ENCODE results near the gene EEF1AKMT4. TPM values are rescaled to one million over a fixed set of nuclear protein-coding genes. Genes with fewer than 3 reads are reported as not detected.

The EEF1AKMT4 gene
- total and polyA plus RNA-seq, 2 experiments from 2014 or later: 4.3 to 10.6 TPM

- Histone ChIP-seq H3K4me1 (ENCODE audit: low read depth) (no peaks in the 10 kb centered on the region), H3K4me3 (no peak overlapping the region), H3K27me3 (peaks cover 36% of the 10 kb centered on the region), H3K27ac (no peak overlapping the region), H3K36me3 (peaks cover 11% of the 10 kb centered on the region), H3K9me3 (ENCODE audit: low read depth) (no peaks in the 10 kb centered on the region)
- no peak for DNase-seq (ENCODE audit: low read depth in 1 of 2, low spot score in 1 of 2)
- no peak for TF ChIP-seq CTCF (IDR thresholded peaks at IDR 0.05; ENCODE audit: low read depth, low read length)
These were observed 7.2 kb upstream of the EEF1AKMT4 start for GRCh38 chr3:184242297-184242685.

- H3K4me3 ChIP-seq: peak within 1 kb of the TSS; percentile 92
- no peaks in the 10 kb centered on the region for H3K4me1 ChIP-seq (ENCODE audit: low read depth)
- peak; percentile 92 to 95 for DNase-seq (ENCODE audit: low read depth in 1 of 2, low spot score in 1 of 2)
- no peaks in the 10 kb centered on the region for H3K9me3 ChIP-seq (ENCODE audit: low read depth)
- H3K36me3 ChIP-seq: peaks cover 6% of the 10 kb centered on the region
- H3K27ac ChIP-seq: peak within 1 kb of the TSS; percentile 88
- TF ChIP-seq CTCF (IDR thresholded peaks at IDR 0.05; ENCODE audit: low read depth, low read length): no peak
- no peaks in the 10 kb centered on the region for H3K27me3 ChIP-seq
These were observed 739 bp upstream of the EEF1AKMT4 start, which contains the start of gene ALG3 for GRCh38 chr3:184248454-184249411. ALG3 (minus strand) TSS chr3:184248962; CDS start chr3:184248940, 22 bp downstream.

- no peaks in the 10 kb centered on the region for H3K4me1 ChIP-seq (ENCODE audit: low read depth)
- no peaks in the 10 kb centered on the region for H3K27me3 ChIP-seq
- no peaks in the 10 kb centered on the region for H3K9me3 ChIP-seq (ENCODE audit: low read depth)
- TF ChIP-seq CTCF (IDR thresholded peaks at IDR 0.05; ENCODE audit: low read depth, low read length): peak; percentile 99
- peak overlapping the region; percentile 92 for H3K4me3 ChIP-seq
- DNase-seq (ENCODE audit: low read depth in 1 of 2, low spot score in 1 of 2): peak; percentile 90 to 92
- peak overlapping the region; percentile 1 for H3K27ac ChIP-seq
- no peaks in the 10 kb centered on the region for H3K36me3 ChIP-seq
These were observed 826 bp downstream of the EEF1AKMT4 start for GRCh38 chr3:184250167-184250828.

- TF ChIP-seq CTCF (IDR thresholded peaks at IDR 0.05; ENCODE audit: low read depth, low read length): no peak
- no peak overlapping the region for H3K4me3 ChIP-seq
These were observed 6.0 kb downstream of the EEF1AKMT4 start for GRCh38 chr3:184255291-184256039.

More at GRCh38 chr3:184255291-184256039, 6.0 kb downstream of the EEF1AKMT4 start:
- no peak for DNase-seq (ENCODE audit: low read depth in 1 of 2, low spot score in 1 of 2)
- Histone ChIP-seq H3K27me3 (peaks cover 36% of the 10 kb centered on the region), H3K36me3 (no peaks in the 10 kb centered on the region), H3K4me1 (ENCODE audit: low read depth) (no peaks in the 10 kb centered on the region), H3K27ac (no peak overlapping the region), H3K9me3 (ENCODE audit: low read depth) (no peaks in the 10 kb centered on the region)

Data from cardiac muscle cell (in vitro differentiated cells and primary cell).